Putamen (tissue), 1 donor: ENCODE results near the gene B9D1.

Experiments
- DNase-seq: peaks from one replicate; pipeline ENCODE4 v3.0.0-alpha.2; 2016; ENCODE audit warnings: low spot score

Gene B9D1

GRCh38 chr17:19303367-19303776 is 59.2 kb downstream of the B9D1 start:
- DNase-seq, result no peak

- DNase-seq, result no peak
Measured at GRCh38 chr17:19302791-19303331, 59.7 kb downstream of the B9D1 start.

- no peak for DNase-seq
Measured at GRCh38 chr17:19301973-19302372, 60.5 kb downstream of the B9D1 start.

DNA sequence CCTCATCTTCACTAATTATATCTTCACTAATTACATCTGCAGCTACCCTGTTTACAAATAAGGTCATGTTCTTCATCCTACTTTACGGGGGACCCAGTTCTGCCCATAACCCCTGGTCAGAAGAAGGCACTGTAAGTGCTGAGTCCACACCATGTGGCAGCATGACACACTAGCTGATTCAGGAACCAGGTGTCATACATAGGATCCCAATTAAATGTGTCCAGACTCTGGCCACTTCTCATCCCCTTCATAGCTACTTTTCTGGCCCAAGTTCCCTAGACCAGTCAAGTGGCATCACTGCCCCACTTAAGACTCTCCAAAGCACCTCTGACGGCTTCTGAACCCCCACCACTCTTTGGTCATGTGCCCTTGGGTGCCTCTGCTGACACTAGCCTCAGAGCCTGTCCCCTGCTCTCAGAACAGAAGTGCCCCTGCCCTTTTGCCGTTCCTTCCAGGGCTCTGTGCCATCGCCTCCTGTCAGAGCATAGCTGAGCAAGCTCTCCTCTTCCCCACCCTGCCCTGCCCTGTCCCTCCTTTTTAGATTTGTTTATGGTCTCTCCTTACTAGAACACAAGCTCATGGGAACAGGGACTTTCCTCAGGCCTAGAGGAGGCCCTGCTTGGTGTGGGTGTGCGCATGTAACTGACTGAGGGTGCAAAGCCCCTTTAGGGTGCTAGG is 61.1 kb downstream of the B9D1 start:
- no peak for DNase-seq

DNA sequence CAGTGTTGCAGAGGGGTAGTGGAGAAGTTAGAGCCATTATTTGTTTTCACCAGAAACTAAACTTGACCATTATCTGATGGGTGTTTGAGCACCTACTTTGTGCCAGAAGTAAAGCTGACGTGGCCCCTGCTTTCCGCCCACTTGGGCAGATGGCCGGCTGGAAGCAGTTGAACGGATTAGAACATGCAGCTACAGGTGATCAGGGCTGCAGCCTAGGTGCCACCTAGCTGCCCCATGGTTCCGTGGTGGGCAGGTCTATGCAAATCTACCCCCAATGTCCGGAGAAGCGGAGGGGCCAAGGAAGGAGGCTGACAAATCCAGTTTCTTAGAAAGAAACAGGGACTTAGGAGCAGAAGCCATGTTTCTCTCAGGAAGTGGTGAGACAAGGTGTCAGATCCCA is 62.7 kb downstream of the B9D1 start:
- DNase-seq, result no peak

DNA sequence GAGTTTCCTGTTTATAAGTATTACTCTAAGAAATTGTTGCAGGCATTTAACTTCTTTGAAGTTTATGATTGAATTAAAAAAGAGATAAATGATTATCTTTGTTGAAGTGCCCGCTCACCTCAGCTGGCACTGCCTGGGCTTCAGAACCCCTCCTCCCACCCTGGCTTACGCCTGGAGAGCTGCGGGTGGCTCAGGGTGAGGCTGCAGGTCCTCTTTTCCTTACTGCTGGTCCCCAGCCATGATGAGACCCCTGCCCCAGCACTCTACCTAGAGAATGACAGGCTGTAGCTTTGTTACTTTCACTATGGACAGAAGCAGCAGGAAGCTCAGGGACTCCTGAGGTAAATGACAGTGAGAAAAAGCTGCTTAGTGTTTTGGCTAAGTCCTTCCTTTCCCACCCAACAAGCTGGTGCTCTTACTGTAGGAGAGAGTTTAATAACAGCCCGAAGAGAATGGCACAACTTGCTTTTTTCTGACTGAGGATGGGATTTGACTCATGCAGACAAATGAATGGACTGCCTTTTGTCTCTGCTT is 63.2 kb downstream of the B9D1 start:
- no peak for DNase-seq

DNA sequence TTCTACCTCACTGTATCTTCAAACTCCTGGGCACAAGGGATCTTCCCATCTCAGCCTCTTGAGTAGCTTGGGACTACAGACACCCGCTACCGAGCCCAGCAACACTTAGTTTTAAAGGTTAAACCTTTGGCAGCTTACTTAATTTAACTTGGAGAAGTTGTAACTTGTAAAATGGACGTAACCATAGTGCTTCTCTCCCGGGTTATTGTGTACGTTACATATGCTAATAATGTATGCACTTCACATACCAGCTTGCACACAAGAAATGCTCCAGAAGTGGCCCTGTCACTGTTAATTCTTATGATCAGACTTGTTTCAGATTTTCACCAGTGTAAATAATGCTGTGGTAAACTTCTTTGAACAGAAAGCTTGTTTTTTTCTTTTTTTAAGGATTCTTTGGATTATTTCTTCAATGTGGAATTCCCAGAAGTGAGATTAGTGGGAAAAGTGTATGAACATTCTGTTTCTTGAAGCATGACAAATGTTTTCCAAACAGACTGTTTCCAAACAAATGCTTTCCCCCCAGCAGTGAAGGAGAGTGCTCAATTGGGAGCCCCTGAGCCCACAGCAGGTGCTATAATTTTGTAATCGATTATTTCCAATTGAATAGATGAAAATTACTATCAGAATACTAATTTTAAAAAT is 63.8 kb downstream of the B9D1 start:
- DNase-seq, result no peak

DNA sequence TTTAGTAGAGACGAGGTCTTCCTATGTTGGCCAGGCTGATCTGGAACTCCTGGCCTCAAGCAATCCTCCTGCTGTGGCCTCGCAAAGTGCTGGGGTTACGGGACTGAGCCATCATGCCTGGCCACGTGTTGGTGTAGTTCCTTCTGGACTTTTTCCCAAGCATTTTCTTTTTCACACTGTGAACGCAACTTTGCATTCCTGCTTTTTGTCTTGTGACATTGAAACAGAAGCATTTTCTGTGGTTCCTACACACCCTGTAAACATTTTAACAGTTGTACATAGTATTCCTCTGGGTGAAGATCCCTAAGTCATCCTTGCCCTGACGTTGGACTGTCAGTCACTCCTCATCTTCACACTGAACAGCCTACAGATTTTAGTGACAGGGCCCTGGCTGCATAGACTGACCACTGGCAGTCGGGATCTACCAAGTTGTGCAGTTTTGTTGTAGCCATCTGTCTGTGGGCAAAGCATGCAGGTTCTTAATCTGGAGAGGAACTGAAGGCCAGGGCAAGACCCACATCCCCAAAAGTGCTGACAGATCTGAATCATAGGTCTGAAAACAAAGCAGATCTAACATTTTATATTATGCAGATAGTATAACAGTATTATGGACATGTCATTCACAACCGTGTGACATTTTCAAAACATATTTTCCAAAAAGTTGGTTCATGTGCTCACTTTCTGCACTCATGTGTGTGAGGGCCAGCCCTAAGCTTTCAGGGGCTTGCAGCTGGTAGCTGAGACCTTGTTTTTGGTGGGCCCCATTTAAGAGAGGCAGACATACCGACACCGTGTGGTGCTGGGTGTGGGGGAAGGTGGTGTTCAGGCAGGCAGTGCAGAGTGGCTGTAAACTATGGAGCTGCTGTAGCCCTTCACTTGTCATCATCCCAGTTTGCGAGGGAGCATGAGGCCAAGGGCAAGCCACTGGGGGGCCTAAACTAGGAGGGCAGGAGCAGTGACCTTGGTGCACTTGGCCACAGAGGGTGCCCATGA is 65.4 kb downstream of the B9D1 start:
- DNase-seq, result no peak

- DNase-seq, result no peak
Measured at GRCh38 chr17:19295473-19296135, 66.9 kb downstream of the B9D1 start.

DNA sequence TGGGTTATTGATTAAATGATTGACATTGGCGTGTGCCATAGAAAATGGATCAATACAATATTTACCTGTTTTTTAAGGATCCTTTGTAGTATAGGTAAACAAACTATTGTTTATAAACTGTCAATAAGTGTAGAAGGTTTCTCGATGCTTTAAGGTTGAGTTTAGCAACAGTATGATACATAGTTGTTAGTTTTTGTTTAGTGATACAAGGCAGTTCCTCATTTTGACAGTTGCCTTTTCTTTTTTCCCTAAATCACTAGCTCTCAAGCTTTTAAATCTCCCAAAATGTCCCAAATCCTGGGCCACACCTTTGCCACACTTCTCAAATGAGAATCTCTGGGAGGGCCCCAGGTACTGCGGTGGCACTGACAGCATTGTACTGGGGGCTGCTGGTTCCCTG is 68.1 kb downstream of the B9D1 start:
- no peak for DNase-seq
